GM12864 (cell line): ENCODE measurements around the gene RPL13A.

Experiments used
- DNase-seq: peaks from one replicate; pipeline ENCODE4 v3.0.0-alpha.2; 2011; ENCODE audit warnings: low read depth
- H3K4me3 ChIP-seq: 2 replicates; pipeline ENCODE4 v1.5.1; 2011; ENCODE audit warnings: mild to moderate bottlenecking, low read depth, low read length, control low read depth
- CTCF ChIP-seq: IDR thresholded peaks from 2 replicates; pipeline ENCODE4 v1.5.1; 2011; ENCODE audit warnings: low read depth, mild to moderate bottlenecking, moderate library complexity, low read length, control low read depth, inconsistent platforms; ENCODE audit errors: missing control alignments

The RPL13A gene

GRCh38 chr19:49474542-49474924, 12.9 kb upstream of the RPL13A start:
- no peak for DNase-seq
- no peak for TF ChIP-seq CTCF
- H3K4me3 ChIP-seq = peak overlapping the region; percentile 58

- no peak overlapping the region for H3K4me3 ChIP-seq
- TF ChIP-seq CTCF = no peak
- no peak for DNase-seq
Measured at GRCh38 chr19:49475191-49475917, 12.1 kb upstream of the RPL13A start.

GRCh38 chr19:49475995-49476880, 11.2 kb upstream of the RPL13A start:
- peak; percentile 64 for TF ChIP-seq CTCF
- no peak overlapping the region for H3K4me3 ChIP-seq
- no peak for DNase-seq

GRCh38 chr19:49479975-49480628, 7.3 kb upstream of the RPL13A start:
- no peak for TF ChIP-seq CTCF
- DNase-seq = no peak
- H3K4me3 ChIP-seq = no peak overlapping the region

GRCh38 chr19:49481020-49481683, 6.3 kb upstream of the RPL13A start:
- TF ChIP-seq CTCF = no peak
- no peak for DNase-seq
- H3K4me3 ChIP-seq = no peak overlapping the region

GRCh38 chr19:49486232-49486631, 1.2 kb upstream of the RPL13A start:
- no peak for TF ChIP-seq CTCF
- no peak for DNase-seq
- H3K4me3 ChIP-seq = no peak overlapping the region
